GM18868 (cell line): Measurements from ENCODE around the gene POMGNT1.
"Not testable (repeated sequence)": the region's sequence is repeated elsewhere in the genome, so short reads cannot be mapped to it uniquely, and the experiment has no call there.

Source experiments
- ATAC-seq: cut with Tn5 transposase; IDR thresholded peaks from one replicate; pipeline ENCODE4 v1.9.1; 2021; ENCODE audit warnings: mild to moderate bottlenecking, moderate library complexity; ENCODE audit not compliant: unreplicated experiment

POMGNT1 gene

GRCh38 chr1:46197964-46198811 is at the start of gene POMGNT1:
Gene POMGNT1 (minus strand): TSS chr1:46198434. CDS start chr1:46197821, 613 bp downstream.
- peak; percentile 93 for ATAC-seq

- ATAC-seq = peak; percentile 94
Measured at GRCh38 chr1:46247436-46248121, 49.3 kb upstream of the POMGNT1 start, which contains the start of gene RAD54L. Gene RAD54L (plus strand): TSS chr1:46247763. CDS start chr1:46248406, 643 bp downstream.

DNA sequence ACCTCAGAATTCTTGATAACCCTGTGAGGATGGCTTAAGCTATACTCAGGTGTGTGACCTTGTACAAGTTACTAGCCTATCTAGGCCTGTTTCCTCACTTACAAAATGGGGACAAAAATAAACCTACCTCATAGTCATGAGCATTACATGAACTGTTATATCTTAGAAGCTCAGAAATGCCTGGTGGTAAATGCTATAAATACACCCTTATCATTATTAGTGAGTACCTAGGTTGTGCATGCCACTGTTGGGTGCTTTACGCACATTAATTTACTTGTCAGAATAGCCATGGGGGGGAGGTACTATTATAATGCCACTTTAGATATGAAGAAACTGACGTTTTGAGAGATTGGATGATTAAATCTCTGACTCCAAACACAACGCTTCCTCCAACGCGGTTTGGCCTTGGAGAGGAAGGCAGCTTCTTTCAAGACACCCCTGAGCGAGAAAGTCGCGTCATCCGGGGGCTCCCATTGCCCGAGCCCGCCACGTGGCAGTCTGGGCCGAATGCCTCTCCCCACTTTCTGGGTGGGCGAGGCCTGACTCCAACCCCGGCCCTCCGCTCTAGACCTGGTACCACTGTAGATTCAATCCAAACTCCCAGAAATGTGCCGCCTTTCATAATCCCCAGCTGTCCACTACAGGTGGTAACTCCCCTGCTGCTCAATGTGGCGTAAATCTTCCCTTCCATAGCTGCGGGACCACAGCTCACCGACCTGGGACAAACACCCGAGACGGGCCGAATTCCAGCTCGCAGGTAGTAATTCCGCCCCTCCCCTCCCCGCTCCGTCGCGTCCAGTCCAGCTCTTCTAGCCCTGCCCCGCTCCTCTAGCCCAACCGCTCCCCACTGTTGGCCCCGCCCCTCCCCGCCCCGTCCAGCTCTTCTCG is 48.6 kb upstream of the POMGNT1 start:
- peak; percentile 54 for ATAC-seq

GRCh38 chr1:46246136-46246535 is 47.9 kb upstream of the POMGNT1 start:
- not testable (repeated sequence) for ATAC-seq

DNA sequence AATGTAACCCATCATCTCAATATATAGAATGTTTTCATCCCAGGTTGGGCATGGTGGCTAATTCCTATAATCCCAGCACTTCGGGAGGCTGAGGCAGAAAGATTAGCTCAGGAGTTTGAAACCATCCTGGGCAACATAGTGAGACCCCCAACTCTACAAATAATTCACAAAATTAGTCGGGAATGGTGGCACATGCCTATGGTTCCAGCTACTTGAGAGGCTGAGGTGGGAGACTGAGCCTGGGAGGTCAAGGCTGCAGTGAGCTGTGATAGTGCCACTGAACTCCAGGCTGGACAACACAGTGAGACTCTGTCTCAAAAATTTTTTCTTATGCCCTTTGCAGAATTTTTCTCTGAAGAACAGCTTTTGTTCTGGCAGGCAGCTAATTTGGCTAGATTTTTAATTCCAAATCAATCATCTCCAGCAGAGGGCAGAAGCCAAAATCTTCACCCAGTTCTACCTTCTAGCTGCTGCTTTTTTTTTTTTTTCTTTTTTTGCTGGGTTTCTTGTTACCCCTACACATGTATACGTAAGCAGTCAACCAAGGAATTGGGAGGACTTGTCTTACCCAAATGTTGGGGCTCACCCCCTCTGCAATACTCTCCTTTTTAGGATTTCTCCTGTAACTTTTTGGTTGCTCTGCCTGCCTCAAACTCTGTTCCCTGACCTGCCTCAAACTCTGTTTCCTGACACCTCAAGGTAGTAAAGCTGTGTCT is 46.6 kb upstream of the POMGNT1 start:
- ATAC-seq = no peak

GRCh38 chr1:46243831-46244230 is 45.6 kb upstream of the POMGNT1 start:
- ATAC-seq = not testable (repeated sequence)

- ATAC-seq = no peak
Measured at GRCh38 chr1:46242918-46243317, 44.7 kb upstream of the POMGNT1 start.

DNA sequence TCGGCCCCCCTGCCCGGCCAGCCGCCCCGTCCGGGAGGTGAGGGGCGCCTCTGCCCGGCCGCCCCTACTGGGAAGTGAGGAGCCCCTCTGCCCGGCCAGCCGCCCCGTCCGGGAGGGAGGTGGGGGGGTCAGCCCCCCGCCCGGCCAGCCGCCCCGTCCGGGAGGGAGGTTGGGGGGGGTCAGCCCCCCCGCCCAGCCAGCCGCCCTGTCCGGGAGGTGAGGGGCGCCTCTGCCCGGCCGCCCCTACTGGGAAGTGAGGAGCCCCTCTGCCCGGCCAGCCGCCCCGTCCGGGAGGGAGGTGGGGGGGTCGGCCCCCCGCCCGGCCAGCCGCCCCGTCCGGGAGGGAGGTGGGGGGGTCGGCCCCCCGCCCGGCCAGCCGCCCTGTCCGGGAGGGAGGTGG is 43.5 kb upstream of the POMGNT1 start:
- ATAC-seq = not testable (repeated sequence)

GRCh38 chr1:46238865-46239264 is 40.6 kb upstream of the POMGNT1 start:
- ATAC-seq = not testable (repeated sequence)

DNA sequence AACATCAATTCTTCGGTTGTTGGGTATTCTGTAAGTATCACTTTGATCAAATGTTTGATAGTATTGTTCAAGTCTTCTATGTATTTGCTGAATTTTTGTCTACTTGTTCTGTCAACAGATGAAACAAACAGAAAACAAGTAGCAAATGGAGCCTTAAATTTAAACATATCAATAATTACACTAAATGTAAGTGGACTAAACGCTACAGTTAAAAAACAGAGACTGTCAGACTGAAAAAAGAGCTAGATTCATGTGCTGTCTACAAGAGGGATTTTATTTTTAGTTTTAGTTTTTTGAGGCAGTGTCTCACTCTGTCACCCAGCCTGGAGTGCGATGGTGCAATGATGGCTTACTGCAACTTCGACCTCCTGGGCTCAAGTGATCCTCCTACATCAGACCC is 38.6 kb upstream of the POMGNT1 start:
- ATAC-seq = no peak

- not testable (repeated sequence) for ATAC-seq
Measured at GRCh38 chr1:46231231-46231630, 33.0 kb upstream of the POMGNT1 start.

- no peak for ATAC-seq
Measured at GRCh38 chr1:46224966-46225365, 26.7 kb upstream of the POMGNT1 start.

DNA sequence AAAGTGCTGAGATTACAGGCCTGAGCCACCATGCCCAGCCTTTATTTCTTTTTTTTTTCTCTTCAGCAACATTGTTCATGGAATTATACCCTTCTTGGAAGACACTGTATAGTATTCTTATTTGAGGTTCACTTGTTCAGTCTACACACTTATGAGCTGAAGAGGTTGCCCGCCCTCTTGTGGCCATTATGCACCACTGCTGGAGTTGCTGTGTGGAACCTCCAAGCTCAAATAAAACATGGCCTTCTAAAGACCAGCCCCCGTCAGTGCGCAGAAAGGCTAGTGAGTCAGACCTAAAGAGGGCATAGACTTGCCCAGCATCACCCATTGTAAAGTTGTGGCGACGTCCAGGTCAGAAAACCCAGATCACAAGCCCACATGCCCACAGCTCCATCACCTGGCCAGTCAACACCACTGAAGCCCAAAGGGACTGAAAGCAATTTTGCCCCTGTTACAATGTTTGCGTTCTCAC is 25.3 kb upstream of the POMGNT1 start:
- peak; percentile 86 for ATAC-seq

GRCh38 chr1:46223055-46223454 is 24.8 kb upstream of the POMGNT1 start:
- not testable (repeated sequence) for ATAC-seq

DNA sequence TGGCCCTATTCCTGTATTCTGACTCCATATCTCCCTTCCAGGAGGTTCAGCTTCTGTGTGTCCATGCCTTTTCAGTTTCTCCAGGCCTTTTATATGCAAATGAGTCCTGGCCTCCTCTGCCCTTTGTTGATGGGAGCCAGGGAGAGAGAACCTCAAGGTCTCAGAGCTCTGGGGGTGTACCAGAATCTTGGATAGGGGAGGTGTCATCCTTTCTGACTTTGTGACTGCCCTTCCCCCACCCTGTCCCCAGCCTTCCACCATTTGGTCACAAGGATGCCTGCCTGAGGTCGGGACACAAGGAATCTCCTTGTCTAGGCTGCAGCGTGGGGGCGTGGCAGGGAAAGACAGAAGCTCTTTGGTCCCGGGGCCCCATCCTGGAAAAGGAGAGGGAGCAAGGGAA is 23.5 kb upstream of the POMGNT1 start:
- no peak for ATAC-seq

GRCh38 chr1:46220808-46221207 is 22.6 kb upstream of the POMGNT1 start:
- no peak for ATAC-seq

DNA sequence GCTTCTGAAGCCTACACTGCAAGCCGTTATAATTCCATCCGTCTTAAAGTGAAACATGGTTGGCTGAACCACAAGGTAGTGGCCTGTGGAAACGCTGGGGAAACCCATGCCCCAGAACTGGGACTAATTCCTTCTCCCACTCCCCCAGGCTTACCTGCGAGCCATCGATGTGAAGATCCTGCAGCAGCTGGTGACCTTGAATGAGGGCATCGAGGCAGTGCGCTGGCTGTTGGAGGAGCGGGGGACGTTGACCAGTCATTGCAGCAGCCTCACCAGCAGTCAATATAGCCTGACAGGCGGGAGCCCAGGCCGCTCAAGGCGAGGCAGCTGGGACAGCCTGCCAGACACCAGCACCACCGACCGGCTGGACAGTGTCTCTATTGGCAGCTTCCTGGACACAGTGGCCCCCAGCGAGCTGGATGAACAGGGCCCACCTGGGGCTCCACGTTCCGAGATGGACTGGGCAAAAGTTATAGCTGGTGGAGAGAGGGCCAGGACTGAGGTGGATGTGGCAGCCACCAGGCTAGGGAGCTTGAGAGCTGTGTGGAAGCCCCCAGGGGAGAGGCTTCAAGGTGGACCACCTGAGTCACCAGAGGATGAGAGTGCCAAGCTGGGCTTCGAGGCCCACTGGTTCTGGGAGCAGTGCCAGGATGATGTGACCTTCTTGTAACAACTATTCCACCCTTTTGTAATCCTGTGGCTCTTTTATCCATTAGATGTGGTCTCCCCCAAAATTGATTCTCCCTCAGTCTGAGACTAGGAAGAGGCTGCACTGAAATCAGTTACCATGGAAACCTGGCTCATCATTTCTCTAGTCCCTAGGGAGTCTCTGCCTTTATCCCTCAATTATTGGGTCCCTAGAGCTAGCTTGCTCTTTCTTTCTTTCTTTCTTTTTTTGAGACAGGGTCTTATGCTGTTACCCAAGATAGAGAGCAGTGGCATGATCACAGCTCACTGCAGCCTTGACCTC is 21.6 kb upstream of the POMGNT1 start:
- ATAC-seq = no peak

DNA sequence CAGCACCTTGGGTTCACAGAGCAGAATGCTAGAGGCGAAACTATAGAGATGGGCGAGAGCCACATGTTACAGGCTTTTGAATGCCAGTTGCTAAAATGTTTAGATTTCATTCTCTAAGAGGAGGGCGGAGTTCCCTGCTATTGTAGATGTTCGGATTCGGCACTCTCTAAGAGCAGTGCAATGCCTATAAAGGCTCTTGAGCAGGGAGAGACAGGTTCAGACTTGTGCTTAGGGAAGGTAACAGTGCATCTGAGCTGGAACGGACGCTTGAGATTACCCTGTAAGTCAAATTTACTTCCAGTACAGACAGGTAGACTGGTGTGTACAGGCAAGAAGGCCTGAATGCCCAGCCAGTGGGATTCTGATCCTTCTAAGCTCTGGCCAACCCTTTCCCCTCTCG is 20.2 kb upstream of the POMGNT1 start:
- no peak for ATAC-seq

GRCh38 chr1:46215504-46215903 is 17.3 kb upstream of the POMGNT1 start:
- no peak for ATAC-seq
